GM18909 (cell line): ENCODE data around the gene SLC66A1.

Source experiments
- ATAC-seq: cut with Tn5 transposase; IDR thresholded peaks from one replicate; pipeline ENCODE4 v1.9.1; 2021; ENCODE audit warnings: mild to moderate bottlenecking; ENCODE audit not compliant: unreplicated experiment, poor library complexity

SLC66A1 gene

DNA sequence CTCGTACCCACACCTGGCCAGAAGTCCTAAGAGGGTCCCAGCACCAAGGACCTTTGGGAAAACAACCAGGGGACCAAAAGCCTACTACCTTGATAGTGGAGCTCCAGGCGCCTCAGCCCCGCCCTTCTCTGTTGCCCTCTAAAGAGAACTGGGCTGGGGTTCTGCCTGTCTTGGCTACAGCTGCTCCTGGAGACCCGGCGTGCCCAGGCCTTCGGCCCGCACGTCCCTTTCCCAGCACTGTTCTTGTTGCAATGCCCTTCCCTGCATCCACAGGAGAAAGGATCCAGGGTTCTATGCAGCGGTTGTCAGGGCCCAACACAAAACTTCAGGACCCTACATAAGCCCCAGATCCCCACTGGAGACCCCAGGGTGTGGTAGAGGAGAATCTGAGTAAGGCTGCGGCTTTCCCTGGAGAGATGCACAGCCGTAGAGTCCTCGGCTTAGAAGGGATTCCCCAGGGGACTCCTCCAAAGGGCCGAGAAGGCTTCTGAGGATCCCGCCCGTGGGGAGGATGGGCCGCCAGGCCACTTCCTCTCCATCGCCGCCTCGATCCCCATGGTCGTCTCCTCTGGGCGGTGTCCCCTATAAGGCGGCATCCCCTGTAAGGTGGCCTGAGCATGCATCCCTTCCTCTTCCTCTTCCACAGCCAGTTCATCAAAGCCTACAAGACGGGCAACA is 12.0 kb downstream of the SLC66A1 start:
- ATAC-seq, result no peak

DNA sequence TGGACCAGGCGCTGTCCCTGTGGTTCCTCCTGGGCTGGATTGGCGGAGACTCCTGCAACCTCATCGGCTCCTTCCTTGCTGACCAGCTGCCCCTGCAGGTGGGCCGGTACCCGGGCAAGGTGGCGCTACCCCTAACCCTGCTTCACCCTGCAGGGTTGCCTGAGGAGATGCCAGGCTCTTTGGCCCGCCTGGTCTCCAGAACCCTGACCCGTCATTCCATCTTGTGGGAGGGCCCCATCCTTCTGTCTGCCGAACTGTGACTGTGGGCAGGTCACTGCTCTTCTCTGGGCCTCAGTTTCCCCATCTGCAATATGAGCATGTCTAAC is 12.5 kb downstream of the SLC66A1 start:
- no peak for ATAC-seq

DNA sequence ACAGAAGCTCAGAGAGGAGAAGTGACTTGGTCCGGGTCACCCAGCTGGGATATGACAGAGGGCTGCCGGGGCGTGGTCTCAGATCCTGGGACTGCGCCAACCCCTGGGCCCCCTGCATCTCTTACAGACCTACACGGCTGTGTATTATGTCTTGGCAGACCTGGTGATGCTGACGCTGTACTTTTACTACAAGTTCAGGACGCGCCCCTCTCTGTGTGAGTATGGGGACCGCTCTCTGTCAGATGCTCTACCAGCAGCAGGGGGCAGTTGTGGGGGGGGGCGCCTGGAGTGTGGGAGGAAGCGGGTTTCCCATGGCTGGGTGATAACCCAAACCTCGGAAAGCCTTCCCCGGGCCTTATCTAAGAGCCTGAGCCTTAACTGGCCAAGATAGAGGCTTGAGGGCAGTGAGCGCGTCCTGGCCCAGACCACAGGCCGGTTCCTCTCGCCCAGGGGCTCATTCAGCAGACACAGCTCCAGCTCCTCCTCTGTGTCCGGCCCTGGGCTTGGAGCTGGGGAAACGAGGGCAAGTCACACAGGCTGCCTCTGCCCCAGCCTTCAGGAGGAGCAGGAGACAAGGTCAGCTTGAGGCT is 13.3 kb downstream of the SLC66A1 start:
- no peak for ATAC-seq

DNA sequence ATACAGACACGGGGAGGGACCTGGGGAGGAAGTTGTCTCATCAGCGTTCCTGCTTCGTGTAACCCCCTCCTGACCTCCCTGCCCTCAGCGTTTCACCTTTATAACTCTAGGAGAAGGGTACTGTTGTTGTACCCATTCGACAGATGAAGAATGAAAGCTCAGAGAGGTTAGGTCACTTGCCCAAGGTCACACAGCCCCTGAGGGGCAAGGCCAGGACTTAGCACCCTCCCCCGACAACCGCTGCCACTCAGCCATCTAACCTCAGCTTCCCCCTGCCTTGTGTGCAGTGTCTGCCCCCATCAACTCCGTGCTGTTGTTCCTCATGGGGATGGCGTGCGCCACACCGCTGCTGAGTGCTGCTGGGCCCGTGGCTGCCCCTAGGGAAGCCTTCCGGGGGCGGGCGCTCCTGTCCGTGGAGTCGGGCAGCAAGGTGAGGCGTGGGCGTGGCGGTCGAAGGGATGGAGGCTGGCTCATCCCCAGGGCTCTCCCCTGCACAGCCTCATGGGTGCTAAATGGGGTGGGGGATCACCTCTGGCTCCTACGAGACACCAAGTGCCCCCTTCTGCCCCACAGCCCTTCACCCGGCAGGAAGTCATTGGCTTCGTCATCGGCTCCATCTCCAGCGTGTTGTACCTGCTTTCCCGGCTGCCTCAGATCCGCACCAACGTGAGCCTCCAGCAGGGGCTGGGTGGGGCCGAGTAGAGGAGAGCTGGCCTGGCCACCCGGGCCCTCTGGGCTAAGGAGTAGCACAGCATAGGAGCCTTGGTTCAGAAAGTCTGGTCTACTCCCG is 14.0 kb downstream of the SLC66A1 start:
- ATAC-seq, result no peak

DNA sequence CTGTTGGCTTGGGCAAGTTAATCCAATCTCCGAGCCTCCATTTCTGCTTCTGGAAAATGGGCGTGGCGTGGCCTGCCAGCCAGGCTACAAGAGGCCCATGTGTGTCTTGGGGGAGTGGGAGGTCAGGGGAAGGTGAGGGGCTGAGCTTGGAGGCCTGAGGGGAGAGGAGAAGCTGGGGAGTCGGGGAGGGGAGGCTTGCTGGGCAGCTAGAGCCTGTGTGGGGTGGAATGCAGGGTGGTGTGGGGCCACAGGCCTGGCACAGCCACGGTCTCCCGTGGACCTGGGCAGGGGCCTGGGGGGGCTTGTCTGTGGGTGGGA is 14.6 kb downstream of the SLC66A1 start:
- no peak for ATAC-seq

DNA sequence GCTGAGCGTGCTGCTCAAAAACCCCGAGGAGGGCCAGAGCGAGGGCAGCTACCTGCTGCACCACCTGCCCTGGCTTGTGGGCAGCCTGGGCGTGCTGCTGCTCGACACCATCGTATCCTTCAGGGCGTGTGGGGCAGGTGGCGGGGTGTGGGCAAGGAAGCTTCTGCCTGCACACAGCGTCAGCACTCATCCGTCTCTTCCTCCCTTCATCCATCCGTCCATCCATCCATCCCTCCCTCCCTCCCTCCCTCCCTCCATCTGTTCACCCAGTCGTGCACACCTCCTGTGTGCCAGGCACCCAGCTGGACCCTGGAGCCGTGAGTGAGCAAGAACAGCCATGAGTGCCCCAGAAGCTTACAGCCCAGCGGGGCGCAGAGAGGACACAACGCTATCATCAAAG is 15.2 kb downstream of the SLC66A1 start:
- no peak for ATAC-seq

DNA sequence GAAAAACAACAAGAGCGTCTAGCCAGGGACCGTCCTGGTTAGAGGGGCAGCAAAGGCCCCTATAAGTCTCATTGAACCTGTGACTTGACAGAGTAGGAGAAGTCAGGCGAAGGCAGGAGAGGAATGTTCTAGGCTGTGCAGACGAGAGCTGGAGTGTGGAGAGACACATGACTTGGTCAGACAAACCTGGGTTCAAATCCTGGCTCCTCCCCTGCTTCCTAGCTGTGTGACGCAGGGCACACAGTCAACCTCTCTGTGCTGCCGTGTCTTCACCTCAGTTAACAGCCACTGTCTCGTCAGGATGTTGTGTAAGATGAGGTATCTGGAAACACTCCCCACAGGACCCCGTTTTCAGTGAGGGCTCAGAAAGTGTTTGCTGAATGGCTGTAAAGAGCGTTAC is 15.6 kb downstream of the SLC66A1 start:
- ATAC-seq, result no peak

DNA sequence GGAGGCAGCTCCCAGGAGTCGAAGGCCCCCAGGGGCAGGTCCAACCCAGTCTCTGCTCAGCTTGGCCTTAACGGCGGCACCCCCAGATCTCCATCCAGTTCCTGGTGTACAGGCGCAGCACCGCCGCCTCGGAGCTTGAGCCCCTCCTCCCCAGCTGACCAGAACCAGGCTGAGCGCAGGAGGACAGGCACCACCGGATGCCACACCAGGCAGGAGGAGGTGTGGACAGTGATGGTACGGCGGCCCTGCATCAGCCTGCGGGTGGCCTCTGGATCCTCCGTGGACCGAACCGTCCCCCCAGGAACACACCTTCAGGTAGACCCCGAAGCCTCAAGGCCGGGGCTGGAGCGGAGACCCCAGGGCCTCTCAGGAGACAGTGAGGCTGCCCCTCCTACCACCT is 16.4 kb downstream of the SLC66A1 start:
- no peak for ATAC-seq

DNA sequence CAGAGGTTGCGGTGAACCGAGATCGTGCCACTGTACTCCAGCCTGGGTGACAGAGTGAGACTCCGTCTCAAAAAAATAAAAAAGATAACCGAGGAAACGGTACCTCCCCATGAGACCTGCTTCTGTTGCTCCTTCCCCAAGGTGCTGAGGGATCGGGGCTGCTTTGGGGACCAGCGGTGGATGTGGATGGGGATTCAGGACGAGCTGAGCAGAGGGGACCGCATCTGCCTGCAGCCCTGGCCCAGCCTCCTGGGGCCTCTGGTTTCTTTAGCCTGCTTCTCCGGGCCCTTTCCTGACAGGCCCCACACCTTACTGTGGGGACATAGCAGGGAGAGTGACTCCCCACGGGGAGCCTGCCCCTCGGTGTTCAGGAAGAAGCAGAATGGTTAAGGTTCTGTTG is 17.1 kb downstream of the SLC66A1 start:
- ATAC-seq, result no peak

DNA sequence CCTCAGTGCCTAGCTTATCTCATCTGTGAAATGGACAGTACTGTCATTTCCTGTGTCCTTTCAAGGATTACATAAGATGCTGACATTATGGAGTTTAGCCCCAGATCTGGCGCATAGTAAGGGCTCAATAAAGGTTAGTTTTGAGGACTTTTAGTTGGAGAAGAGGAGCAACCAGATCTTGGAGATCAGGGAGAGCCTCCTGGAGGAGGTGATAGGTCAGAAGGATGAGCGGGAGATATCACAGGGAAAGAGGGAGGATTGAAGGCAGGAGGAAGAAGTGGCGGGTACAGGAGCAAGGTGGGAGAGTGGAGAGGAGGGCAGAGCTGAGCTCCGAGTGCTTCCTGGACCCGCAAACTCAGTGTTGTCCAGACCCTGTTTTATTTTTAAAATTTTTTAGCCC is 17.5 kb downstream of the SLC66A1 start:
- no peak for ATAC-seq

DNA sequence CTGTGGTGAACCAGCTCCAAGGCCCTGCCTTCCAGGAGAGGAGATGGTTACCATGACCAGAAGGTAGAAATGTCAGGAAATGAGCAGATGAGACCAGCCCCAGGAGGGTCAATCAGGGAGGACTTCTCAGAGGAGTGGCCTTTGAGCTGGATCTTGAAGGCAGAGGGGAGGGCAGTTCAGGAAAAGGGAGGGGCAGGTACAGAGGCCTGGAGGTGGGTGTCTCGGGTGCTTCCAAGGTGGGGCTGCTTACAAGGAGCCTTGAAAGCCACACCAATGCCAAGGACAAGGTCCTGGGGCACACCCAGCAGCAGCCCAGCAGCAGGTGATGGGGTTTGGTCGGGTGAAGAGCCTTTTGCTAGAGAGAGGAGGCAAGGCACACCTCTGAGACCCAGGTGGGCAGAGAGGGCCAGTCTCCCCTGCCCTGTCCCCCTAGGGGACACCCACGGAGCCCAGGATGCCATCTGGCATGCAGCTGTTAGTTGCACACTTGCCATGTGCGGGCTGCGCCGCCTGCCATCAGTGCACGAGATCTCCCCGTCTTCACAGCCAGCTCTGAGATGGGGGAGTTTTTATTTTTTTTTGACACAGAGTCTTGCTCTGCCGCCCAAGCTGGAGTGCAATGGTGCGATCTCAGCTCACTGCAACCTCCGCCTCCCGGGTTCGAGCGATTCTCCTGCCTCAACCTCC is 18.5 kb downstream of the SLC66A1 start:
- no peak for ATAC-seq

DNA sequence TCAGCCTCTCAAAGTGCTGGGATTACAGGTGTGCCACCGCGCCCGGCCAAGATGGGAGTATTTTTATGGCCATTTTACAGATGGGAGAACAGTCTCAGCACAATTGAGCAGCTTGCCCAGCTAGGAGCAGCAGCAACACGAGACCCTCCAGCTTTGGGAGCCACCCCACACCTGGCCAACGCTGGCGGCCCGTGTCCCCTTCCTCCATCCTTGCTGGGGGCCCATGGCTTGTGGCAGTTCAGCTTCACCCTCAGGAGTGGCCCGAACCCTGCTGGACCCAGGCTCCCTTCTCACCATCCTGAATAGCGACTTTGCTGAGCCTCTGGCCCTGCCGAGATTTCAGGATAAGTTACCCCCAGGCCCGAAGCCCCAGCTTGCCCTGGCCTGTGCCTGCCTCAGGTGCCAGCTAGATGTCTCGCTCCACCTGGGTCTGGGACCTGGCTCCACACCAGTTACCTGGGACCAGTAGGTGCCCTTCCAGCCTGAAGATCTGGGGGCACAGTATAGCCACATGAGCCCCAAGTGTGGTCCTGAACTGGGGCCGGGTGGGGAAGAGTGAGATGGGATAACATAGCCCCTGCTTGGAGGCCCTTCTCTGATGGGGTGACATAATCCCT is 19.2 kb downstream of the SLC66A1 start:
- ATAC-seq, result no peak

DNA sequence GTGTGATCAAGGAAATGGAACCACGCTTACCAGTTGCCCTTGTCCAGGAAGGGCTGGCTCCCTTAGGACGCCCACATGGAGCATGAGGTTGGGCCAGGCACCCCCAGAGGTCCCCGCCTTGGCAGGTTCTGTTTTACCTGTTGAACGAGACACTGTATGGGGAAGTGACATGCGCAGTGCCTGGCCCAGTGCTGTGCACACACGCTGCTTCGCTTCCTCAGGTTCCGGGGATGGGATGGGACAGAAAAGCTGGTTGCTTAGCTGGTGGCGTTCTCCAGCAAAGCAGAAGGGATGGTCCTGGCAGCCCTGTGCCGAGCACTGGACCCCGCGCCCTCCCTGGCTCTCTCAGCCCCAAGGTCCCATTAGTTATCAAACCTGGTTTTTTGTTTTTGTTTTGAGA is 20.7 kb downstream of the SLC66A1 start:
- no peak for ATAC-seq

DNA sequence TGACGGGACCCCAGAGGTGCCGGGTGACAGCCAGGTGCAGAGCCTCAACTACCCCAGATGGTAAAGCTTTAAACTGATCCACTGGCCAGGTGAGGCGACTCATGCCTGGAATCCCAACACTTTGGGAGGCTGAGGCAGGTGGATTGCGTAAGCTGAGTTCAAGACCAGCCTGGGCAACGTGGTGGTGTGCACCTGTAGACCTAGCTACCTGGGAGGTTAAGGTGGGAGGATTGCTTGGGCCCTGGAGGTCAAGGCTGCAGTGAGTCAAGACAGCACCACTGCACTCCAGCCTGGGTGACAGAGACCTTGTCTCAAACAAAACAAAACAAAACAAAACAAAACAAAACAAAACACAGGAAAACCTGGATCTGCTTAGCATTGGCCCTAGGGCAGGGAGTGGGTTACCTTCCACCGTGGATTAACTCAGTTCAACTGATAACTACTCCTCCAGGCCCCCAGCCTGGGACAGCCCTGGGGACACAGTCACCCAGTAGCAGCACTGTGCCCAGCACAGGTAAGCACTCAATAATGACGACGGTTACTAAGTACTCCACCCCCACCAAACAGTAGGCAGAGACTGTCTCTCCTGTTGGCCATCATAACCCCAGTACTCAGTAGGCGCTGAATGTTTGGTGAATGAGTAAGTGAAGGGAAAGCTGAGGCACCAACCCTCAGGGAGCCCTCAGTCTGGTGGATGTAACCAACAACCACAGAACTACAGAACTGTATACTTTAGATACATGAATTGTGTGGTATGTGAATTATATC is 21.6 kb downstream of the SLC66A1 start:
- no peak for ATAC-seq

DNA sequence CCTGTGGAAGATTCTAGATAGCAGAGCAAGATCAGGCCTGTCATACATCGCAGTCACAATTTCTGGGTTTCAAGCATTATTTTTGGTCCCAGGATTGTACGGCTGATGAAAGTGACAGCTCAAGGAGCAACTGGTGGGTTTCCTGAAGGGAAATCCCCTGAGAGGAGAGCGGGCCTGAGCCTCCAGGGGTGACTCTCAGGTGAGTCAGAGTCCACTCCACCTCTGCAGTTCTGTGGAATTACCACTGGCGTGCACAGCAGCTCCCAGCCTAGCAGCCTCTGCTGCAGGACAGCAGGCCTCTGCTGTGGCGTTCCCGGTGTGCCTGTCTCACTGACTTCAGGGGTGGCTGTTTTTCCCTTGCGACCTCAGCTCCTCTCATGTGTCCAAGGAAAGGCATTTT is 24.4 kb downstream of the SLC66A1 start:
- ATAC-seq, result no peak

DNA sequence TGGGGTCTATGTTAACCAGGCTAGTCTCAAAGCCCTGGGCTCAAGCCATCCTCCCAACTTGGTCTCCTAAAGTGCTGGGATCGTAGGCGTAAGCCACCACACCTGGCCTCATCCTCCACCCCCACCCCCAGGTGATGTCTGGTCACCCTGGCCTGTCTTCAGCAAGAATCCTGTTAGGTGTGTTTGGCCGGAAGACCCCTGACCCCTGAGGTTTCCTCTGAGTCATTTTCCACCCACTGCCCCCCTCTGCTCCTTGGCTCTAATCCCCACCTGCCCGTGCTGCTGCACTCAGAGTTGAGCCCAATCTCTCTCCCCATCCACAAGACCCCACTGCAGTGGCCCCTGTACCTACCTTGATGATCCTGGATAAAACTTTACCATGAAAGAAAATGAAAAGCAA is 25.2 kb downstream of the SLC66A1 start:
- ATAC-seq, result no peak

DNA sequence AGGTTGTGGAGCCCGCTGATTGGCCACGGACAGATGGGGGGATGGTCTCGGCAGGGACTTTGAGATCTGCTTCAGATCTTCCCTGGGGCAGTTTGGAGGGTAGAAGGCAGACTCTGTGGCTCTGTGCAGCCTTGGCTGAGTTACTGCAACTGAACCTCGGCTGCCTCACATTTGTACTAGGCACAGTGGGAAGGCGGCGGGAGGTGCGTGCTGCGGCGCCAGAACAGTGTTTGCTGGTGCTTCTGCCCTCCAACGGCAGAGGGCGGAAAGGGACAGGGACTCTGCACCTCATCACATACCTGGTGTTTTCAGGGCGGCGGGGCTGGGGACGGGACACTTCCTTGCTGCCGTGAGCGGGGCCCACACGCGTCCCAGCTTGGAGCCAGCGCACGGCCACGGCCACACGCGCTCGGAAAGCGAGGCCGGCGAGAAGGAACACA is 26.2 kb downstream of the SLC66A1 start:
- ATAC-seq, result no peak

DNA sequence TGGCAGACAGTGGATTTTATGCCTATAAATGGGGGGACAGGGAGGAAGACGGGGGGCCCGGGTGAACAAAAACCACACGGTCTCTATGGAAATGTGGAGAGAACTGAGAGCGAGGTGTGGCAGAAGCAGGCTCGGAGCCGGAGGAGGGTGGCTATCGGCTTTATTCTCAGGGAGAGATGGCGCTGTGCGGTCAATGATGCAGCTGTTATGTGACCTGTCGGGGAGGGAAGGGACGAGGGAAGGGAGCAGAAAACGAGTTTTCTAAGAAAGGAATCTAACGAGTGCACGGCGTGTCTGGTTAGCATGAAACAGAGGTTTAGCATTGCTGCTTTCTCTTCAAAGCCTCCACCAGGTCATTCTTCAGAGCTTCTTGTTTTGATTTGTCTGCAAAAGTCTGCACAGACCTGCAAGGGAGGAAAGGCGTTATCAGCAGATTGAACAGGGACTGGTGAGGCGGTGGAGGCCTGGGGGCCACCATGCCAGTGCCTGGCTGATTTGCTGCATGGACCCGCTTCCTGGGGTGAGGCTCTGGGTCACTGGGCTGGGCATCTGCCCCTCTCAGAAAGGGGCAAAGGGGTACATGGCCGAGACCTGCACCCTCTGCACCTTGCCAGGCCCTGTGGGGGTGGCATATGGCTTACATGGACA is 27.2 kb downstream of the SLC66A1 start:
- no peak for ATAC-seq

DNA sequence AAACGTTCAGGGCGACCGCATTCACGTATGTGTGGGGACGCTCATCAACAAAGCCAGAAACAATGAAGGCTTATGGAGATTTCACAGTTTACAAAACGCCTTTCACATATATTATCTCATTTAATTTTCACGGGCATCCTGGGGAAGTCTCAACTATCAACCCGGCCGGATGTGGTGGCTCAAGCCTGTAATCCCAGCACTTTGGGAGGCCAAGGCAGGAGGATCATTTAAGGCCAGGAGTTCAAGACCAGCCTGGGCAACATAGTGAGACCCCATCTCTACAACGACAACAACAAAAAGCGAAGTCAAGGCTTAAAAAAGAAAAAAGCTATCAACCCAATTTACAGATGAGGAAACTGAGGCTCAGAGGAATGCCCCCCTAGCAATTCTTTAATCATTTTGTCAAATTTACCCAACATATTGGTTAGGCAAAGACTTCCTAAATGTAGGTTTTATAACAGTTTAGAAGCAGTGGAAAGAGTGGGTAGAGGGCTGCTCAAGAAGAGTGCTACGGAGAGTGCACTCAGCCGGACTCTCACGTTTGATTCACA is 28.3 kb downstream of the SLC66A1 start:
- ATAC-seq, result no peak
